Measurements from ENCODE around the gene SNAPIN.
A peak's percentile ranks its signal among the peaks of the same experiment; 100 is the strongest.

The SNAPIN gene

GRCh38 chr1:153626477-153626903 is 32.0 kb upstream of the SNAPIN start:
- no peak for TF ChIP-seq CTCF (conservative IDR thresholded peaks at IDR 0.05; ENCODE audit: low read depth, low read length)
- peak overlapping the region; percentile 62 for H3K4me3 ChIP-seq (ENCODE audit: low read length)
- no peak for DNase-seq (ENCODE audit: low read depth)

GRCh38 chr1:153626904-153627714 is 31.4 kb upstream of the SNAPIN start, which contains the start of gene S100A13:
Gene S100A13 (minus strand): TSS chr1:153627505. CDS start chr1:153626472, 1,033 bp downstream.
- DNase-seq (ENCODE audit: low read depth), result peak; percentile 87
- peak within 1 kb of the TSS; percentile 62 for H3K4me3 ChIP-seq (ENCODE audit: low read length)
- TF ChIP-seq CTCF (conservative IDR thresholded peaks at IDR 0.05; ENCODE audit: low read depth, low read length), result peak; percentile 85

GRCh38 chr1:153627715-153628626 is 30.5 kb upstream of the SNAPIN start, which contains the start of gene S100A1:
Gene S100A1 (plus strand): TSS chr1:153628434. CDS start chr1:153630522, 2,088 bp downstream.
- H3K4me3 ChIP-seq (ENCODE audit: low read length), result peak within 1 kb of the TSS; percentile 62
- no peak for DNase-seq (ENCODE audit: low read depth)
- TF ChIP-seq CTCF (conservative IDR thresholded peaks at IDR 0.05; ENCODE audit: low read depth, low read length), result no peak

GRCh38 chr1:153628638-153629342 is 29.7 kb upstream of the SNAPIN start:
- H3K4me3 ChIP-seq (ENCODE audit: low read length), result no peak overlapping the region
- DNase-seq (ENCODE audit: low read depth), result no peak
- TF ChIP-seq CTCF (conservative IDR thresholded peaks at IDR 0.05; ENCODE audit: low read depth, low read length), result no peak

GRCh38 chr1:153629343-153629665 is 29.2 kb upstream of the SNAPIN start:
- no peak for TF ChIP-seq CTCF (conservative IDR thresholded peaks at IDR 0.05; ENCODE audit: low read depth, low read length)
- no peak for DNase-seq (ENCODE audit: low read depth)
- no peak overlapping the region for H3K4me3 ChIP-seq (ENCODE audit: low read length)

- DNase-seq (ENCODE audit: low read depth), result no peak
- no peak for TF ChIP-seq CTCF (conservative IDR thresholded peaks at IDR 0.05; ENCODE audit: low read depth, low read length)
- H3K4me3 ChIP-seq (ENCODE audit: low read length), result no peak overlapping the region
These were observed 28.5 kb upstream of the SNAPIN start for GRCh38 chr1:153629971-153630370.
